Measurements from ENCODE around the gene SEMA6B.
A peak's percentile ranks its signal among the peaks of the same experiment; 100 is the strongest.
"Not testable (repeated sequence)": the region's sequence is repeated elsewhere in the genome, so short reads cannot be mapped to it uniquely, and the experiment has no call there.

SEMA6B gene

DNA sequence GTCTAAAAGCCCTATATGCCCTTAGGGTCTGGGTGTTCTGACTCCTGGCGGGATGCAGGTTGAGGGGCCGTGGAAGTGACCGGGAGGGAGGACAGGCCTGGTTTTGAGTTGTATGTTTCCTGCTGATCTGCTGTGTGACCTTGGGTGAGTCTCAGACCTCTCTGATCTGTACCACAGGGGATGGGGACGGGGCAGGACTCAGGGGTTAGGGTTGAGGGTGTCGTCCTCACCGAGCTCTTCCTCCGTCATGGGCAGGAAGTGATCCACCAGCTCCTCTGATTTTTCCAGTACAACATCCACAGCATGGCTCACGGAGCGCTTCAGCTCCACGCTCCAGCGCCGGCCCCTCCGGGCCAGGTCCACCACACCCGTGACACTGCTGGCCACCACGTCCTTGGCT lies 30.6 kb downstream of the SEMA6B start:
- H3K36me3 ChIP-seq (ENCODE audit: control insufficient read depth in 2 of 2, insufficient read depth in 1 of 2, low read length in 2 of 2): no peaks in the 10 kb centered on the region
- no peaks in the 10 kb centered on the region for H3K4me1 ChIP-seq (ENCODE audit: control insufficient read depth, insufficient read depth, low read length)
- TF ChIP-seq, protein P1, sequence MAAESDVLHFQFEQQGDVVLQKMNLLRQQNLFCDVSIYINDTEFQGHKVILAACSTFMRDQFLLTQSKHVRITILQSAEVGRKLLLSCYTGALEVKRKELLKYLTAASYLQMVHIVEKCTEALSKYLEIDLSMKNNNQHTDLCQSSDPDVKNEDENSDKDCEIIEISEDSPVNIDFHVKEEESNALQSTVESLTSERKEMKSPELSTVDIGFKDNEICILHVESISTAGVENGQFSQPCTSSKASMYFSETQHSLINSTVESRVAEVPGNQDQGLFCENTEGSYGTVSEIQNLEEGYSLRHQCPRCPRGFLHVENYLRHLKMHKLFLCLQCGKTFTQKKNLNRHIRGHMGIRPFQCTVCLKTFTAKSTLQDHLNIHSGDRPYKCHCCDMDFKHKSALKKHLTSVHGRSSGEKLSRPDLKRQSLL (tag by site-specific recombination; IDR thresholded peaks at IDR 0.05): 0 out of 2 replicates have a peak, but pooled peaks have one; percentile 13
- no peak for TF ChIP-seq ZNF514 (tag by site-specific recombination; IDR thresholded peaks at IDR 0.05)
- peak; percentile 81 for TF ChIP-seq ZNF768 (tag by site-specific recombination; IDR thresholded peaks at IDR 0.05)
- H3K9me3 ChIP-seq (ENCODE audit: control insufficient read depth, insufficient read depth, low read depth, low read length): no peaks in the 10 kb centered on the region
- no peak overlapping the region for H3K27ac ChIP-seq (ENCODE audit: extremely low read depth, low read depth, low read length)
- H3K4me3 ChIP-seq (ENCODE audit: low read depth, low read length): no peak overlapping the region
- POLR2A ChIA-PET: no interaction called here
- CTCF ChIA-PET: interaction anchor here (0.6 to 0.8 kb wide), 2 partner anchors 12 to 72 kb away, joined by 5 to 6 read pairs; no protein-coding TSS in a partner anchor

DNA sequence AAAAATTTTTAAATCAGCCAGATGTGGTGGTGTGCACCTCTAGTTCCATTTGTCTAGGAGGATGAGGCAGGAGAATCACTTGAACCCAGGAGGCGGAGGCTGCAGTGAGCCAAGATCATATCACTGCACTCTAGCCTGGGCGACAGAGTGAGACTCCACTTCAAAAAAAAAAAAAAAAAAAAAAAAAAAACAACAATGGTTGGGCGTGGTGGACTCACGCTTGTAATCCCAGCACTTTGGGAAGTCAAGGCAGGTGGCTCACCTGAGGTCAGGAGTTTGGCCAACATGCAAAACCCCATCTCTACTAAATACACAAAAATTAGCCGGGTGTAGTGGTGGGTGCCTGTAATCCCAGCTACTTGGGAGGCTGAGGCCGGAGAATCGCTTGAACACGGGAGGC lies 32.1 kb downstream of the SEMA6B start:
- POLR2A ChIA-PET: interaction anchor here (1.1 kb wide), 1 partner anchor 56 kb away, joined by 3 read pairs; no protein-coding TSS in a partner anchor
- CTCF ChIA-PET: interaction anchor here (0.7 to 2.7 kb wide), 4 partner anchors 10 to 151 kb away, joined by 4 to 10 read pairs (median 4); no protein-coding TSS in a partner anchor
- not testable (repeated sequence) for H3K4me3 ChIP-seq (ENCODE audit: low read depth, low read length); H3K9me3 ChIP-seq (ENCODE audit: control insufficient read depth, insufficient read depth, low read depth, low read length); H3K36me3 ChIP-seq (ENCODE audit: control insufficient read depth in 2 of 2, insufficient read depth in 1 of 2, low read length in 2 of 2); H3K4me1 ChIP-seq (ENCODE audit: control insufficient read depth, insufficient read depth, low read length); H3K27ac ChIP-seq (ENCODE audit: extremely low read depth, low read depth, low read length)

DNA sequence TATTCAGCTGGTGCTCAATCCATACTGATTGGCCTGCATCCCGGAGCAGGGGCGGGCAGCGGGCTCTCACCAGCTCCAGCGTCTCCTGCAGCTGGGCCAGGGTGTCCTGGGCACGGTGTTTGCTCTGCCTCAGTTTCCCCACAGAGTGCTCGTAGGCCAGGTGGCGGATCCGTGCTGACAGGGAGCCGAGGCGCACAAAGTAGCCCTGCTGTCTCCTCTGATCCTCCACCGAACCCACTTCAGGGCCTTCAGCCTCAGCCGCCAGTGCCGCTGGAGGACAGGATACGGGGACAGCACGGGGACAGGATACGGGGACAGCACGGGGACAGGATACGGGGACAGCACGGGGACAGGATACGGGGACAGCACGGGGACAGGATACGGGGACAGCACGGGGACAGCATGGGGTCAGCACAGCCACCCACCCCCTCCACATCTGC lies 33.9 kb downstream of the SEMA6B start:
- Histone ChIP-seq H3K27ac (ENCODE audit: extremely low read depth, low read depth, low read length) (no peak overlapping the region), H3K36me3 (ENCODE audit: control insufficient read depth in 2 of 2, insufficient read depth in 1 of 2, low read length in 2 of 2) (no peaks in the 10 kb centered on the region), H3K4me1 (ENCODE audit: control insufficient read depth, insufficient read depth, low read length) (no peaks in the 10 kb centered on the region), H3K4me3 (ENCODE audit: low read depth, low read length) (no peak overlapping the region), H3K9me3 (ENCODE audit: control insufficient read depth, insufficient read depth, low read depth, low read length) (no peaks in the 10 kb centered on the region)
- ChIA-PET CTCF (interaction anchor here (0.6 to 5.2 kb wide), 25 partner anchors 8 to 280 kb away, joined by 3 to 72 read pairs (median 5); partner anchors contain the start of genes LRG1 and PLIN5), POLR2A (interaction anchor here (0.9 to 1.2 kb wide), 4 partner anchors 9 to 258 kb away, joined by 3 to 8 read pairs (median 4); partner anchors contain the start of gene PLIN5)
- TF ChIP-seq ZNF660 (tag by site-specific recombination; IDR thresholded peaks at IDR 0.05) (no peak), ZNF202 (tag by site-specific recombination; IDR thresholded peaks at IDR 0.05; ENCODE audit: borderline replicate concordance) (no peak), ZNF654 (tag by site-specific recombination; IDR thresholded peaks at IDR 0.05; ENCODE audit: low read depth) (no peak), ZNF521 (tag by site-specific recombination; IDR thresholded peaks at IDR 0.05) (no peak), ZBTB21 (tag by site-specific recombination; IDR thresholded peaks at IDR 0.05) (no peak), MEIS1 (CRISPR knock-in tag; IDR thresholded peaks at IDR 0.05; ENCODE audit: borderline replicate concordance) (no peak), ZNF138 (tag by site-specific recombination; IDR thresholded peaks at IDR 0.05; ENCODE audit: borderline replicate concordance) (no peak), ZNF596 (tag by site-specific recombination; IDR thresholded peaks at IDR 0.05) (no peak)
- TF ChIP-seq, protein P2, sequence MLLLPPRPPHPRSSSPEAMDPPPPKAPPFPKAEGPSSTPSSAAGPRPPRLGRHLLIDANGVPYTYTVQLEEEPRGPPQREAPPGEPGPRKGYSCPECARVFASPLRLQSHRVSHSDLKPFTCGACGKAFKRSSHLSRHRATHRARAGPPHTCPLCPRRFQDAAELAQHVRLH (tag by site-specific recombination; IDR thresholded peaks at IDR 0.05): no peak
- TF ChIP-seq, protein P3, sequence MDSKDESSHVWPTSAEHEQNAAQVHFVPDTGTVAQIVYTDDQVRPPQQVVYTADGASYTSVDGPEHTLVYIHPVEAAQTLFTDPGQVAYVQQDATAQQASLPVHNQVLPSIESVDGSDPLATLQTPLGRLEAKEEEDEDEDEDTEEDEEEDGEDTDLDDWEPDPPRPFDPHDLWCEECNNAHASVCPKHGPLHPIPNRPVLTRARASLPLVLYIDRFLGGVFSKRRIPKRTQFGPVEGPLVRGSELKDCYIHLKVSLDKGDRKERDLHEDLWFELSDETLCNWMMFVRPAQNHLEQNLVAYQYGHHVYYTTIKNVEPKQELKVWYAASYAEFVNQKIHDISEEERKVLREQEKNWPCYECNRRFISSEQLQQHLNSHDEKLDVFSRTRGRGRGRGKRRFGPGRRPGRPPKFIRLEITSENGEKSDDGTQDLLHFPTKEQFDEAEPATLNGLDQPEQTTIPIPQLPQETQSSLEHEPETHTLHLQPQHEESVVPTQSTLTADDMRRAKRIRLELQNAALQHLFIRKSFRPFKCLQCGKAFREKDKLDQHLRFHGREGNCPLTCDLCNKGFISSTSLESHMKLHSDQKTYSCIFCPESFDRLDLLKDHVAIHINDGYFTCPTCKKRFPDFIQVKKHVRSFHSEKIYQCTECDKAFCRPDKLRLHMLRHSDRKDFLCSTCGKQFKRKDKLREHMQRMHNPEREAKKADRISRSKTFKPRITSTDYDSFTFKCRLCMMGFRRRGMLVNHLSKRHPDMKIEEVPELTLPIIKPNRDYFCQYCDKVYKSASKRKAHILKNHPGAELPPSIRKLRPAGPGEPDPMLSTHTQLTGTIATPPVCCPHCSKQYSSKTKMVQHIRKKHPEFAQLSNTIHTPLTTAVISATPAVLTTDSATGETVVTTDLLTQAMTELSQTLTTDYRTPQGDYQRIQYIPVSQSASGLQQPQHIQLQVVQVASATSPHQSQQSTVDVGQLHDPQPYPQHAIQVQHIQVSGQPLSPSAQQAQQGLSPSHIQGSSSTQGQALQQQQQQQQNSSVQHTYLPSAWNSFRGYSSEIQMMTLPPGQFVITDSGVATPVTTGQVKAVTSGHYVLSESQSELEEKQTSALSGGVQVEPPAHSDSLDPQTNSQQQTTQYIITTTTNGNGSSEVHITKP (tag by site-specific recombination; IDR thresholded peaks at IDR 0.05): no peak
- TF ChIP-seq, protein P4, sequence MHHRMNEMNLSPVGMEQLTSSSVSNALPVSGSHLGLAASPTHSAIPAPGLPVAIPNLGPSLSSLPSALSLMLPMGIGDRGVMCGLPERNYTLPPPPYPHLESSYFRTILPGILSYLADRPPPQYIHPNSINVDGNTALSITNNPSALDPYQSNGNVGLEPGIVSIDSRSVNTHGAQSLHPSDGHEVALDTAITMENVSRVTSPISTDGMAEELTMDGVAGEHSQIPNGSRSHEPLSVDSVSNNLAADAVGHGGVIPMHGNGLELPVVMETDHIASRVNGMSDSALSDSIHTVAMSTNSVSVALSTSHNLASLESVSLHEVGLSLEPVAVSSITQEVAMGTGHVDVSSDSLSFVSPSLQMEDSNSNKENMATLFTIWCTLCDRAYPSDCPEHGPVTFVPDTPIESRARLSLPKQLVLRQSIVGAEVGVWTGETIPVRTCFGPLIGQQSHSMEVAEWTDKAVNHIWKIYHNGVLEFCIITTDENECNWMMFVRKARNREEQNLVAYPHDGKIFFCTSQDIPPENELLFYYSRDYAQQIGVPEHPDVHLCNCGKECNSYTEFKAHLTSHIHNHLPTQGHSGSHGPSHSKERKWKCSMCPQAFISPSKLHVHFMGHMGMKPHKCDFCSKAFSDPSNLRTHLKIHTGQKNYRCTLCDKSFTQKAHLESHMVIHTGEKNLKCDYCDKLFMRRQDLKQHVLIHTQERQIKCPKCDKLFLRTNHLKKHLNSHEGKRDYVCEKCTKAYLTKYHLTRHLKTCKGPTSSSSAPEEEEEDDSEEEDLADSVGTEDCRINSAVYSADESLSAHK (tag by site-specific recombination; IDR thresholded peaks at IDR 0.05): no peak
- TF ChIP-seq, protein P5, sequence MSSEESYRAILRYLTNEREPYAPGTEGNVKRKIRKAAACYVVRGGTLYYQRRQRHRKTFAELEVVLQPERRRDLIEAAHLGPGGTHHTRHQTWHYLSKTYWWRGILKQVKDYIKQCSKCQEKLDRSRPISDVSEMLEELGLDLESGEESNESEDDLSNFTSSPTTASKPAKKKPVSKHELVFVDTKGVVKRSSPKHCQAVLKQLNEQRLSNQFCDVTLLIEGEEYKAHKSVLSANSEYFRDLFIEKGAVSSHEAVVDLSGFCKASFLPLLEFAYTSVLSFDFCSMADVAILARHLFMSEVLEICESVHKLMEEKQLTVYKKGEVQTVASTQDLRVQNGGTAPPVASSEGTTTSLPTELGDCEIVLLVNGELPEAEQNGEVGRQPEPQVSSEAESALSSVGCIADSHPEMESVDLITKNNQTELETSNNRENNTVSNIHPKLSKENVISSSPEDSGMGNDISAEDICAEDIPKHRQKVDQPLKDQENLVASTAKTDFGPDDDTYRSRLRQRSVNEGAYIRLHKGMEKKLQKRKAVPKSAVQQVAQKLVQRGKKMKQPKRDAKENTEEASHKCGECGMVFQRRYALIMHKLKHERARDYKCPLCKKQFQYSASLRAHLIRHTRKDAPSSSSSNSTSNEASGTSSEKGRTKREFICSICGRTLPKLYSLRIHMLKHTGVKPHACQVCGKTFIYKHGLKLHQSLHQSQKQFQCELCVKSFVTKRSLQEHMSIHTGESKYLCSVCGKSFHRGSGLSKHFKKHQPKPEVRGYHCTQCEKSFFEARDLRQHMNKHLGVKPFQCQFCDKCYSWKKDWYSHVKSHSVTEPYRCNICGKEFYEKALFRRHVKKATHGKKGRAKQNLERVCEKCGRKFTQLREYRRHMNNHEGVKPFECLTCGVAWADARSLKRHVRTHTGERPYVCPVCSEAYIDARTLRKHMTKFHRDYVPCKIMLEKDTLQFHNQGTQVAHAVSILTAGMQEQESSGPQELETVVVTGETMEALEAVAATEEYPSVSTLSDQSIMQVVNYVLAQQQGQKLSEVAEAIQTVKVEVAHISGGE (tag by site-specific recombination; conservative IDR thresholded peaks at IDR 0.05; ENCODE audit: low read depth): no peak
- TF ChIP-seq, protein P6, sequence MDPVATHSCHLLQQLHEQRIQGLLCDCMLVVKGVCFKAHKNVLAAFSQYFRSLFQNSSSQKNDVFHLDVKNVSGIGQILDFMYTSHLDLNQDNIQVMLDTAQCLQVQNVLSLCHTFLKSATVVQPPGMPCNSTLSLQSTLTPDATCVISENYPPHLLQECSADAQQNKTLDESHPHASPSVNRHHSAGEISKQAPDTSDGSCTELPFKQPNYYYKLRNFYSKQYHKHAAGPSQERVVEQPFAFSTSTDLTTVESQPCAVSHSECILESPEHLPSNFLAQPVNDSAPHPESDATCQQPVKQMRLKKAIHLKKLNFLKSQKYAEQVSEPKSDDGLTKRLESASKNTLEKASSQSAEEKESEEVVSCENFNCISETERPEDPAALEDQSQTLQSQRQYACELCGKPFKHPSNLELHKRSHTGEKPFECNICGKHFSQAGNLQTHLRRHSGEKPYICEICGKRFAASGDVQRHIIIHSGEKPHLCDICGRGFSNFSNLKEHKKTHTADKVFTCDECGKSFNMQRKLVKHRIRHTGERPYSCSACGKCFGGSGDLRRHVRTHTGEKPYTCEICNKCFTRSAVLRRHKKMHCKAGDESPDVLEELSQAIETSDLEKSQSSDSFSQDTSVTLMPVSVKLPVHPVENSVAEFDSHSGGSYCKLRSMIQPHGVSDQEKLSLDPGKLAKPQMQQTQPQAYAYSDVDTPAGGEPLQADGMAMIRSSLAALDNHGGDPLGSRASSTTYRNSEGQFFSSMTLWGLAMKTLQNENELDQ (tag by site-specific recombination; IDR thresholded peaks at IDR 0.05; ENCODE audit: low read depth): no peak

Data from HEK293 (cell line).